Activated CD4-positive, alpha-beta T cell treated with anti-CD3 and anti-CD28 coated beads, Interleukin-2, amount 50 U/mL, for 24 hours (primary cell): ENCODE measurements around the gene SCART1.
"Not testable (repeated sequence)": the region's sequence is repeated elsewhere in the genome, so short reads cannot be mapped to it uniquely, and the experiment has no call there.

Experiments
- DNase-seq, 2 donors: peaks; one replicate each; pipeline ENCODE4 v3.0.0-alpha.2; 2020; ENCODE audit warnings: low read depth in 1 of 2, low spot score in 1 of 2

The SCART1 gene

DNA sequence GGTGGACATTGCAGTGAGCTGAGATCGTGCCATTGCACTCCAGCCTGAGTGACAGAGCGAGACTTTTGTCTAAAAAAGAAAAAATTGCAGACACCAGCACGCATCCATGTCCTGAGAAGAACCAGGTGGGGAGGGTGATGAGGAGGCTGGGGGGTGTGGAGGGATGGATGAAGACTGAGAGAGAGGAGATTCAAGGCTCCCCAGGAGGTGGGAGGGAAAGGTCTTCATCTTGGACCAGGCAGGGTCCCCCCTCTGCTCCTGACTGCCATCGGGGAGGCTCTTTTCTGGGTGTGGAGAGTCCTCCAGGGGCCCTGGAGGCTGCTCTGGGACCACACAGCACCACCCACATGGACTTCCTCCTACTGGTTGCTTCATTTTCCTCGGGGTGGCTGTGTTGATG is 1.5 kb downstream of the SCART1 start:
- DNase-seq = no peak

DNA sequence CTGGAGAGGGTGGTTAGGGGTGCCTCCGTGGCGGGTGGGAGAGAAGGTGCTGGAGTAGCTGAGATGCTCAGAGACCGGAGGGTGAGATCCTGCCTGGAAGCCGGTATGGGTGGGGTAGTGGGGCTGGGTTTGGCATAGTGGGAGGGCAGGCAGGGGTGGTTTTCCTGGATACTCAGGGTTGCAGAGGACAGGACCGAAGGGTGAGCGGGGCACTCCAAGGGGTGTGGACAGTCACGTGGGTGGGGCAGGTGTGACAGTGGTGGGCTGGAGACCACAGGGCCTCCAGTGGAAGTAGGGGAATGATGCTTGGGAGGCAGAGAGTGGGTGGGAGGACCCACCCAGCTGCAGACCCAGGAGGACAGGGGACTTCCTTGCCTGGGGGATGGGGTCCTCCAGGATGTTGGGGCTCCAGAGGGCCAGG is 1.9 kb downstream of the SCART1 start:
- no peak for DNase-seq

DNA sequence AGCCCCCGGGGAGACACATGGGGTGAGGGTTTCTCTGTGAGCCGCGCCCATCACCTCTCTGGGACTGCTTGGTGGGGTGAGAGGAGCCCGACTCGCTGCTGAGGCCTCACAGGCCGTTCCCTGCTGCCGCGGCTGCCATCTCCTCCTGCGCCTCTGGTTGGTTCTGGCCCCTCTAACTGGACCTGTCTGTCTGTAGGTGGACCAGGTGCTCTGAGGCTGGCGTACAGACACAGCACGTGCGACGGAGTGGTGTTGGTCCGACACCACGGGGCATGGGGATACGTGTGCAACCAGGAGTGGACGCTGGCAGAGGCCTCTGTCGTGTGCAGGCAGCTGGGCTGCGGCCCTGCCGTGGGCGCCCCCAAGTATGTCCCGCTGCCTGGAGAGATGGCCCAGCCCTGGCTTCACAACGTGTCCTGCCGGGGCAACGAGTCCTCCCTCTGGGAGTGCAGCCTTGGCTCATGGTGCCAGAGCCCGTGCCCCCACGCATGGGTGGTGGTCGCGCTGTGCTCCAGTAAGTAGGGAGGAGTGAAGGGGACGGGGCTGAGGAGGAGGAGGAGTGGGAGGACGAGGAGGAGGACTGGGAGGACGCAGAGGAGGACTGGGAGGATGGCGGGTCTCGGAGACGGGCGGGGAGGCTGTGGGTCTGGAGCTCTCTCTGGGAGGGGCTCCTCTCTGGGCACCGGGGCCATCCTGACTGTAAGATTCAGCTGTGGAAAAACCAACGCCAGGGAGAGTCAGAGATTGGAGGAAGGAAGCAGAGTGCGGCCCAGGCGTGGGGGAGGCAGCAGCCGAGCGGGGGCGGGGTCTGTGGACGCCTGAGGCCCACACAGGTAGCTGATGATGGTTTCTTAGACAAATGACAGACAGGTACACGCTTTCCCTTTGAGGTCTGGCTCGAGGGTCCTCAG is 2.6 kb downstream of the SCART1 start:
- DNase-seq = no peak

DNA sequence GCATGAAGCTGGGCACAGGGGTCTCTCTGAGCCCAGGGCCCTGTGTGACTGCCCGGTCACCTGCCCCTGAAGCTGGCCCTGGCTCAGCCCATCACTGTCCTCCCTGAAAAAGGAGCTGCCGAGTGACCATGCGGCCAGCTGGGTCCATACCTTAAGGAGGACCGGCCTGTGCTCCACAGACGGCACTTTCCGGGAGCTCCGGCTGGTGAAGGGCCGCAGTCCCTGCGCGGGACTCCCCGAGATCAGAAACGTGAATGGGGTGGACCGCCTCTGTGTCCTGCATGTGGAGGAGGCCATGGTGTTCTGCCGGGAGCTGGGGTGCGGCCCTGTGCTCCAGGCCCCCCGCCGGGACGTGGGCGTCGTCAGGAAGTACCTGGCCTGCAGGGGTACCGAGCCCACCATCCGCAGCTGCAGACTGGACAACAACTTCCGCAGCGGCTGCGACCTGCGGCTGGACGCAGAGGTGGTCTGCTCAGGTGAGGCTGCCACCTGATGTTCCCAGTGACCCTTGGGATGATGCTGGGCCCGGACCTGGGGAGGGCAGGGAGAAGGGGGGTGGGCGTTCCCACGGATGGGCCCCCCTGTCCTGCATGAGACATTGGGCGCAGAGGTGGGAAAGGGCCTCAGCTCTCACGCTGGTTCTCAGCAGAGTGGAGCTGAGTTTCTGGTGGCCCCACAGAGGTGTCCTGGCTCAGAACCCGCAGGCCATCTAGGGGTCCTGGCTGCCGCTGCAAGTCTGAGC is 3.5 kb downstream of the SCART1 start:
- no peak for DNase-seq

DNA sequence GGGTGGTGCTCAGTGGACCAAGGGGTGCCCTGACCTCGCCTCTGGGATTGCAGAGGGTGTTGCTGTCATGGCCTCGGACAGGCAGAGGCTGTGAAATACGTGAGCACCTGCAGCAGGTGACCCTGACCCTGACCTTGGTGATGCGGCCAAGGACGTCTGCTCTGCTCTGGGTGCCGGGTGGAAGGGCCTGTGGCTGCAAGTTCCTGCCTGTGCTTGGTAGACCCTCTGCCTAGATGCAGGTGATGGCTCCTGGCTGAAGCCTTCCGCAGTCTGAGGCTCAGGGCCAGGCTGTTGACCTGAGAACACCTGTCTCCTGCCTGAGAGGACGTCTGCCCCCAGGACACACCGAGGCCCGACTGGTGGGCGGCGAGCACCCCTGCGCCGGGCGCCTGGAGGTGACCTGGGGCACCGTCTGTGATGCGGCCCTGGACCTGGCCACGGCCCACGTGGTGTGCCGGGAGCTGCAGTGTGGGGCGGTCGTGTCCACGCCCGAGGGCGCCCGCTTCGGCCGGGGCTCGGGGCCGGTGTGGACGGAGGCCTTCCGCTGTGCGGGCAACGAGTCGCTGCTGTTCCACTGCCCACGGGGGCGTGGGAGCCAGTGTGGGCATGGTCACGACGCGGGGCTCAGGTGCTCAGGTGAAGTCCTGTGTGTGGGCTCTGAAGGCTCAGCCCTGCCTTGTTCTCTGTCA is 4.4 kb downstream of the SCART1 start:
- no peak for DNase-seq

DNA sequence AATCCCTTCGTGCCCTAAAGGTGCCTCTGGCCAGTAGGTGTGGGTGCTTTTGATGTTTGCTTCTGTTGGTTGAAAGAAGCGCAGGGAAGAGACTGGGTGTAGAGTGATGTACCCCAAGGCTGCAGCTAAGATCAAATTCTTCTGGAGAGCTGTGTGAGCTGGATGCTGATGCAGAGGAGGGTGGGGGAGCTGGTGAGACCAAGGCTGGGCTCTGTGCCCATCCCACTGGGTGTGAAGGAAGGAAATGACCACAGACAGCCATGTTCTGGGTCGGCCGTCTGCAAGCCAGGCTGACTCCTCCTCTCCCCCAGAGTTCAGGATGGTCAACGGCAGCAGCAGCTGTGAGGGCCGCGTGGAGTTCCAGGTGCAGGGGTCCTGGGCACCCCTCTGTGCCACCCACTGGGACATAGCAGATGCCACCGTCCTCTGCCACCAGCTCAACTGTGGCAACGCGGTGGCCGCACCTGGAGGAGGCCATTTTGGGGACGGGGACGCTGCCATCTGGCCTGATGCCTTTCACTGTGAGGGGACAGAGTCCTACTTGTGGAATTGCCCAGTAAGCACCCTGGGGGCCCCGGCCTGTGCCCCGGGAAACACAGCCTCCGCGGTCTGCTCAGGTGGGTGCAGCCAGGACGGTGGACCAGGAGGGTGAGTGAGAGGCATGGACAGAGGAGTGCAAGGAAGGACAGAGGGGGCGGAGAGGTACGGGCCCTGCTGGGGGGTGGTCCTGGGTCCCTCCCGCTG is 5.1 kb downstream of the SCART1 start:
- DNase-seq = no peak

DNA sequence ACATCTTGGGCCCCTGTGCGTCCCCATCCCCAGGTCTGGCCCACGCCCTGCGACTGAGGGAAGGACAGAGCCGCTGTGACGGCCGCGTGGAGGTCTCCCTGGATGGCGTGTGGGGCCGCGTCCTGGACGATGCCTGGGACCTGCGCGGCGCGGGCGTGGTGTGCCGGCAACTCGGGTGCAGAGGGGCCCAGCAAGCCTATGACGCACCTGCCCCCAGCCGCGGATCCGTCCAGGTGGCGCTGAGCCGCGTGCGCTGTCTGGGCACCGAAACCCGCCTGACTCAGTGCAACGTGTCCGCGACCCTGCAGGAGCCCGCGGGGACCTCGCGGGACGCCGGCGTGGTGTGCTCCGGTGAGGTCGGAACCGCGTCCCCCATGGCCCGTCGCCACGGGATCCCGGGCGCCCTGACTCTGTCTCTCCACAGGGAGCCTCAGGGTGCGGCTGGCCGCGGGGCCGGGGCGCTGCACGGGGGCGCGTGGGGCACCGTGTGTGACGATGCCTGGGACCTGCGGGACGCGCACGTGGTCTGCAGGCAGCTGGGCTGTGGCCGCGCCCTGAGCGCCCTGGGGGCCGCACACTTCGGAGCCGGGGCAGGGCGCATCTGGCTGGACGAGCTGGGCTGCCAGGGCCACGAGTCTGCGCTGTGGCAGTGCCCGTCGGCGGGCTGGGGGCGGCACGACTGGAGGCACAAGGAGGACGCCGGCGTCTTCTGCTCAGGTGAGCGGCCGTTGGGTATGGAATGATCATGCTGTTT is 5.9 kb downstream of the SCART1 start:
- DNase-seq = no peak

DNA sequence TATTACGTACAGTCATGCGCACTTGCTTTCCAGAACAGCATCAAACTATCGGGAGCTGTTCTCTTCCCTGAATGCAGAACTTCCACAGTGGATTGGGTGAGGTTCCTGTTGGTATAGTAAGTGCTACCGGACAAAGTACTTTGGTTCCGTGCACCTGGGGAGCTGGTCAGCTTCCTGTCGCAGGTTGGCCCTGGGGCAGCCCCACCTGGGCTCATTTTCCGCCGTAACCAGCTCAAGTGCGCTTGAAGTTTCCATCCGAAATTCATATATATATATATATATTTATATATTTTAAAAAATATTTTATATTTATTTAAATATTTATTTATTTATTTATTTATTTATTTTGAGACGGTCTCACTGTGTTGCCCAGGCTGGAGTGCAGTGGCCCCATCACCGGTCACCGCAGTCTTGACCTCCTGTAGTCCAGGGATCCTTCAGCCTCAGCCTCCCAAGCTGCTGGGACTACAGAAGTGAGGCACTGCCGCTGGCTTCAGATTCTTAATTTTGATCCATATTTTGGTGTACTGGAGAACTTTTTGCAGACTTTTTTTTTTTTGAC is 6.5 kb downstream of the SCART1 start:
- no peak for DNase-seq

DNA sequence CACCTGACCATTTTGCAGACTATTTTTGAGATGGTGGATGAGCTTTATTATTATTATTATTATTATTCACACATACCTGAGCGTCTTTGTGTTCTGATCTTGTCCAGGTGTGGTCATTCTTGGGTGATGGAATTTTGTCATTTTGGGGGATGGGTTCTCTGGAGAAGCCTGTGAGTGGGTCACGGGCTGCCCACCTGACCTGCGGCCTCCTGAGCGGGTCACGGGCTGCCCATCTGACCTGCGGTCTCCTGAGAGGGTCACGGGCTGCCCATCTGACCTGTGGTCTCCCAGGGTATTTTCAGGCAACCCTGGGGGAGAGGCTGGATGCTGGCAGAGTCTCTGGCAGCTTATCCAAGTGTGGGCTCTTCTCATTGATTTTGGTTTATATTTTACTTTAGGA is 7.3 kb downstream of the SCART1 start:
- DNase-seq = no peak

DNA sequence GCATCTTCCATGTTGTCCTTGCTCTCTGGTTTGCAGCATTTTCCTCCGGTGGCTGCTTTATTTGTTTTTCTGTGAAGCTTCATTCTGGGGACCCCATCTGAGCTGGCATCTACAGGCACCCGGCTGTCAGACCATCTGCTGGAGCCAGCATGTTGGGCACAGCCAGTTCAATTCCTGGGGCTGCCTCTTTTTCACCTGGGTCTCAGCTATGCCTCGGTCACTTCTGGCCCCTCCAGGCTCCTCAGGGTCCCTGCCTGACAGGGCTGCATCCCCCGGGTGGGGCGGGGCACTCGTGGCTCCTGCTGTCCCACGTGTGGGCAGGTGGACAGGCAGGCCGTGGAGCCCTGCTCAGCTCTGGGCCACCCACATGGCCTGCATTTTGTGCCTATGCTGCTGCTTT is 8.1 kb downstream of the SCART1 start:
- DNase-seq = no peak

DNA sequence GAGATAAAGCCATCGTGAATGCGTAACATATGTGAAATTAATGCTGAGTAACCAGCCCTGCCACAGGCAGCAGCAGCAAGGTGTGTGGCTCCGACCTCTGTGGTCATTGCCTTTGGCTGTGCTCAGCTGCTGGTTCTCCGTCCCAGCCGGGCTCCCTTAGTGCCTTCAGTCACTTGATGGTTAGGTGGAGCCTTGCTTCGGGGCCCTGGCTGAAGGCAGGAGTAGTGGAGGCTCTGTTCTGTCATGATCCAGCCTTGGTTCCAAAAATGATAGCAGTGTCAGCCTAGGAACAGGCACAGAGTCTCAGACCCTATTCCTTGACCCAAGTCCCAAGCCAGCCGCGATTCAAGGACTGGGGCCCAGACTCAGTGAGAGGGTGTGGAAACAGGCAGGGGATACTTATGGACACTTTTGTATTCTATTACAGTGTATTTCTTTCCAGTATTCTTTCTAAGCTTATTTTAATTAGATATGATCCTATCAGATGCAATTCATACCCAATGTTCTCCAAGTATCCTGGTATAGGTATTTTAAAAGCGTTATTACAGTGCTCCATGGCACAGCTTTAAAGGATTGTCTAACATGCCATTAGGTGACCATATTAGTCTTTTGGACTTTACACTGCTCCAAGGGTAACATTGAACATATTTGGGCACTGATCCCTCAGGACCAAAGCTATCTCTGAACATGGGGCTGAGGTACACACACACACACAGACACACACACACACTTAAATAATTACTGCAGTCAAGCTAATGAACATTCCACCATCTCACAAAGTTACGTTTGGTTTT is 9.0 kb downstream of the SCART1 start:
- no peak for DNase-seq

DNA sequence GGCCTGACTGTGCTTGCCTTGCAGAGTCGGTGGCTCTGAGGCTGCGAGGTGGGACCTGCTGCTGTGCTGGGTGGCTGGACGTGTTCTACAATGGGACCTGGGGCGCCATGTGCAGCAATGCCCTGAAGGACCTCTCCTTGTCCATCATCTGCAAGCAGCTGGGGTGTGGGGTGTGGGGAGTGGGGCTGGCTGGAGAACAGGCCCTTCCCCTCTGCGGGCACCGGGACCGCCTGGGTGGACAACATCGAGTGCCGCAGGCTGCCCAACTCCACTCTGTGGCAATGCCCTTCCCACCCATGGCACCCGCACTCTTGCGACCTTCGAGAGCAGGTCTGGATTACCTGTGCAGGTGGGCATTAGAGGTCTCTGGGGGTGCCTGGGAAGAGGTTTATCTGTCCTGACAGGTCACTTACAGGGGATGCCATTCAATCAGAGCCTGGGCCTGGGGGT is 10.9 kb downstream of the SCART1 start:
- DNase-seq = no peak

DNA sequence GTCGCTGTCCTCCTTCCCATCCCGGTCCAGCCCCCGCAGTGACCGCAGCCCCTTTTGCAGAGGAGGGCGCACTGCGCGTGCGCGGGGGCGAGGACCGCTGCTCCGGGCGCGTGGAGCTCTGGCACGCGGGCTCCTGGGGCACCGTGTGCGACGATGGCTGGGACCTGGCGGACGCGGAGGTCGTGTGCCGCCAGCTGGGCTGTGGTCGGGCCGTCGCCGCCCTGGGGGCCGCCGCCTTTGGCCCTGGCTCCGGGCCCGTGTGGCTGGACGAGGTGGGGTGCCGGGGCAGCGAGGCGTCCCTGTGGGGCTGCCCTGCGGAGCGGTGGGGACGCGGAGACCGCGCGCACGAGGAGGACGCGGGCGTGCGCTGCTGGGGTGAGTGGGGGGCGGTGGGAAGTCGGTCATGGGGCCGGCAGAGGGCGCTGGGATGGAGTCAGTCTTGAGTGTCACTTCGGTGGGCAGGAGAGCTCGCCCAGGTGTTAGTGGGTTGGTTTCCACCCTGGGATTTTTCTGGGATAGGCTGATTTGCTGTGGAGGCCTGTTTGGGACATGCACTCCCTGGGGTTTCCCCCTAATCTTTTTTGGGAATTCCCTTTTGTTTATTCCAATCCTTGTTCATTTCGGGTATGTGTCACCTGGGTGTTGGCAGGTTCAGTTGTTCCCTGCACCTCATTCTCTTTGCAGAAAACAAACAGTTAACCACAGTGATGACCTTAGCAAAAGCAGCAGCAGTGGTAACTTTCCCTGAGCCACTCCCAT is 11.6 kb downstream of the SCART1 start:
- DNase-seq = no peak

DNA sequence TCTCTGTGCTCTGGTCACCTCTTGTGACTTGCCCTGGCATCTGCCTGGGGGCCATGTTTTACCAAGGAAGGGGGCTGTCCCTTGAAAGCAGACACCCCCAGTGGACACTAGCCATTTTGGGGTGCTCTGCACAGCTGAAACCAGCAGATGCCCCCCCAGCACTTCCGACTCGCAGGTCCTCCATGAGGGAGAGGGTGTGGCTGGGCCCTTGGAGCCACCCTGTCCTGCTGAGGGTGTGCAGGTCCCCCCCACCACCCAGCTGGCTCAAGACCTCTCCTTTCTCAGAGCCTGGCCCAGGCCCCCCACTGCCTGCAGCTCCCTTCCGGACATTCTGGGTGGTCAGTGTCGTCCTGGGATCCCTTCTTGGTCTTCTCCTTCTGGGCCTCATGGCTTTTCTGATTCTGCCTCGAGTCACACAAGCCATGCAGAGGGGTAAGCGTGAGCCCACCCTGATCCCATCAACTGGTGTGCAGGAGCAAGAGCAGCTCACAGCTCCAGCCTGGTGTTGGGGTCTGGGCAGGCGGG is 12.3 kb downstream of the SCART1 start:
- DNase-seq = no peak

DNA sequence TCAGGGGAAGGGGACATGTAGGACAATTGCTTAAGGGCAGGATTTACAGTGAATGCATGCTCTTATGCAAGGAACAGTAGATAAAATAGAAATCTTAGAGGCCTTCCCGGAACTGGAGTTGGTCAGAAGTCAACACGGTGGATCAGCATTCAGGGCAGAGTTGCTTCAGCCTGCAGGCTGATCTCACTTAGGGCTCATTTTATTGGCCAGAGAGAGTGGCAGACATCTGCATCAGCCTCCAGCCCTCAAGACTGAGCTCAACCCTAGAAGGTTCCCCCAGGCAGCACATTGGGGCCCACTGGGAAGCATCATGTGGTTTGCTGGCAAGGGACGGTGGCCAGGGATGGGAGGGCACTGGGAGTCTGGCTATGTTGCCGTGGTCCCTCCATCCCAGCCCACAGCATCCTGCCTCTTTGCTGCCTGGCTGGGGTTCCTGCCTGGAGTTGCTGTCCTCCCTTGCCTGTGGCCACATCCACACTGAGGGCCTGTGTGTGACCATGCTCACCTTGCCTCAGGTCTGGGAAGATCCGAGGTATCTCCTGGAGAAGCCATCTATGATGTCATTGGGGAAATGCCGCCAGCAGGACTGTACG is 13.0 kb downstream of the SCART1 start:
- DNase-seq = no peak

DNA sequence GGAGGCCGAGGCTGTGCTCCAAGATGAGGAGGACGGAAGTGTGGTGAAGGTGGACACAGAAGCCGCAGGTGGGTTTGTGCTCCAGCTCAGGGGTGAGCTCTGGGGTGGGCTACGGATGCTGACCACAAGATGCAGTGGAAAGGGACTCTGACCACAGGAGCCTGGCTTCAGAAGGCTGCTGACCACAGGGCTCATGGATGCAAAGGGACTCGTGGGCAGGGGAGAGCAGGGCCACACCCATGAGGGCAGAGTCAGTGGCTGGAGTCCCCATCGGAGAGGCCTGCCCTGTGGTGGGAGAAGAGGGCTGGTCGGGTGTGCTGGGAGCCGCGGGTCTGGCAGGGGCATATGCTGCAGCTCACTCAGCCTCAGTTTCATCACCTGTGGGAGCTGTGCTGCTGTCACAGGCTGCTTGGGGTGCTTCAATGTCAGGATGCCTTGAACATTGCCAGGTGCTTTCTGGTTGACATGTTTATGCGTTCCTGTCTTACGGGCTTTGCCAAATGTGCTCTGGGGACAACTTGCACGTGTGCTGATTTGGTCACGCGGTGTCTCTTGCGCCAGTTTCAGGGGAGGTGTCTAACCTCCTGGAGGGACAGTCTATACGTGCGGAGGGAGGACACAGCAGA is 13.7 kb downstream of the SCART1 start:
- DNase-seq = no peak

DNA sequence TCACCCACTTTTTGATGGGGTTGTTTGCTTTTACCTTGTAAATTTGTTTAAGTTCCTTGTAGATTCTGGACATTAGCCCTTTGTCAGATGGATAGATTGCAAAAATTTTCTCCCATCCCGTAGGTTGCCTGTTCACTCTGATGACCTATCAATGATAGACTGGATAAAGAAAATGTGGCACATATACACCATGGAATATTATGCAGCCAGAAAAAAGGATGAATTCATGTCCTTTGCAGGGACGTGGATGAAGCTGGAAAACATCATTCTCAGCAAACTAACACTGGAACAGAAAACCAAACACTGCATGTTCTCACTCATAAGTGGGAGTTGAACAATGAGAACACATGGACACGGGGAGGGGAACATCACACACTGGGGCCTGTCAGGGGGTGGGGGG is 15.5 kb downstream of the SCART1 start:
- not testable (repeated sequence) for DNase-seq
